Sigmoid colon (tissue), 3 donors: ENCODE results near the gene ADGRL2.

Experiments
- CTCF ChIP-seq, 4 experiments: fragments of 450-650 bp in 3 of 4; fragments of 200-600 bp in 1 of 4; IDR thresholded peaks; one replicate each; pipeline ENCODE4 v1.5.1; 2016 to 2019; ENCODE audit warnings: antibody characterized with exemption in 4 of 4, mild to moderate bottlenecking in 3 of 4, moderate library complexity in 2 of 4
- POLR2A ChIP-seq, 2 donors: fragments of 450-650 bp; IDR thresholded peaks; one replicate each; pipeline ENCODE4 v1.6.1; 2016; ENCODE audit warnings: antibody characterized with exemption in 2 of 2, mild to moderate bottlenecking in 2 of 2, moderate library complexity in 2 of 2

DNA sequence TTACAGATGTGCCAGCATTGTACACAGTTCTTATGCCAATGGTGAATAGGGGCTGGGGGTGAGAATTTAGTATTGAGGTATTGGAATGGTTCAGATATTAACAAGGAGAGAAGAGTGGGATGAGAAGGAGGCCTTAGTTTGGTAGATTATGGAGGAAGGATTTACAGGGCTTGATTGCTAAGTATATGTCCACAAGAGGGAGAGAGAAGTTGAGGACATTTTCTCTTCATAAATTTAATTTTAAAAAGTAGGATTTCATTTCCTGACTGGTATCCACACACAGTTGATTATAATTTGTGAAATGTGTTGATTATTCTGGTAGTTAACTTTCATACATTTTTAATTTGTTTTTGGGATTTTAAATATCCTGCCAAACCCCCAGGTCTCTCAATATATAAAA, 213.0 kb downstream of the ADGRL2 start:
- TF ChIP-seq CTCF (IDR thresholded peaks at IDR 0.05) (no peak), POLR2A (IDR thresholded peaks at IDR 0.05) (no peak)
